PC-3 (cell line): Measurements from ENCODE around the gene JPH3. TPM values are rescaled to one million over a fixed set of nuclear protein-coding genes. Genes with fewer than 3 reads are reported as not detected.

ENCODE experiments used
- ATAC-seq: fragments of 200-7000 bp; cut with Tn5 transposase; 2 replicates; pipeline ENCODE4 v1.9.1; 2020; ENCODE audit warnings: mild to moderate bottlenecking, moderate library complexity
- BruUV-seq: library from RNA; stranded (reverse); fragments of 400-500 nt; replicated peaks from 2 replicates; lab custom pipeline; 2021; lab: Mats Ljungman, UMichigan
- CTCF ChIA-PET: fragments of 300-600 bp; sonication (Branson Sonifier 250); formaldehyde crosslinking; loops from one replicate; lab custom pipeline; 2022; ENCODE audit warnings: antibody characterized with exemption; lab: Charles Lee
- POLR2A ChIA-PET: fragments of 300-600 bp; sonication (Branson Sonifier 250); formaldehyde crosslinking; loops from one replicate; lab custom pipeline; 2022; ENCODE audit warnings: antibody characterized with exemption; ENCODE audit not compliant: unreplicated experiment; lab: Charles Lee
- DNase-seq: peaks from one replicate; pipeline ENCODE4 v3.0.0-alpha.2; 2015
- H2AFZ ChIP-seq: fragments of 300-600 bp; sonication (generic); 2 replicates; pipeline ENCODE4 v1.6.0; 2016; ENCODE audit warnings: antibody characterized with exemption, low read length
- H3F3A ChIP-seq: fragments of 300-600 bp; sonication (generic); one replicate; pipeline ENCODE4 v1.6.0; 2017; ENCODE audit warnings: antibody characterized with exemption, low read length, control low read depth, mild to moderate bottlenecking; ENCODE audit not compliant: unreplicated experiment
- H3K27ac ChIP-seq: fragments of 300-600 bp; sonication (generic); 2 replicates; pipeline ENCODE4 v1.5.1; 2016; ENCODE audit warnings: mild to moderate bottlenecking, low read length
- H3K27me3 ChIP-seq: fragments of 300-600 bp; sonication (generic); 2 replicates; pipeline ENCODE4 v1.6.1; 2016; ENCODE audit warnings: low read length, mixed read lengths
- H3K36me3 ChIP-seq: fragments of 300-600 bp; sonication (generic); 2 replicates; pipeline ENCODE4 v1.6.1; 2016; ENCODE audit warnings: low read depth, mixed run types, low read length, mixed read lengths
- H3K4me1 ChIP-seq: fragments of 300-600 bp; sonication (generic); 2 replicates; pipeline ENCODE4 v1.5.1; 2016; ENCODE audit warnings: low read length; ENCODE audit not compliant: insufficient read depth
- H3K4me2 ChIP-seq: fragments of 300-600 bp; sonication (generic); 2 replicates; pipeline ENCODE4 v1.6.0; 2016; ENCODE audit warnings: low read length
- H3K4me3 ChIP-seq: fragments of 300-600 bp; sonication (generic); 2 replicates; pipeline ENCODE4 v1.5.1; 2016; ENCODE audit warnings: mild to moderate bottlenecking, low read length, mixed read lengths
- H3K79me2 ChIP-seq: fragments of 300-600 bp; sonication (generic); 2 replicates; pipeline ENCODE4 v1.6.1; 2017; ENCODE audit warnings: low read length, mixed read lengths
- H3K9ac ChIP-seq: fragments of 300-600 bp; sonication (generic); 2 replicates; pipeline ENCODE4 v1.6.0; 2016; ENCODE audit warnings: mild to moderate bottlenecking, low read length
- H3K9me2 ChIP-seq: fragments of 300-600 bp; sonication (generic); replicated peaks from 2 replicates; pipeline ENCODE4 v1.6.1; 2016; ENCODE audit warnings: mixed run types, low read length, mixed read lengths
- H3K9me3 ChIP-seq: fragments of 300-600 bp; sonication (generic); 2 replicates; pipeline ENCODE4 v1.6.1; 2016; ENCODE audit warnings: low read length, mixed read lengths
- H4K20me1 ChIP-seq: fragments of 300-600 bp; sonication (generic); 2 replicates; pipeline ENCODE4 v1.6.1; 2016; ENCODE audit warnings: low read length, mixed read lengths
- CTCF ChIP-seq: fragments of 300-600 bp; sonication (generic); conservative IDR thresholded peaks from 2 replicates; pipeline ENCODE4 v1.5.1; 2017; ENCODE audit warnings: antibody characterized with exemption, low read depth, mild to moderate bottlenecking, low read length
- EZH2 ChIP-seq: fragments of 300-600 bp; sonication (generic); IDR thresholded peaks from one replicate; pipeline ENCODE4 v1.6.1; 2017; ENCODE audit warnings: antibody characterized with exemption, mild to moderate bottlenecking, low read length; ENCODE audit not compliant: unreplicated experiment
- EZH2phosphoT487 ChIP-seq: fragments of 300-600 bp; sonication (generic); IDR thresholded peaks from 2 replicates; pipeline ENCODE4 v1.6.1; 2018; ENCODE audit warnings: mild to moderate bottlenecking, antibody characterized with exemption, low read length, borderline replicate concordance
- intact Hi-C: fragments of 100-400 bp; cut with micrococcal nuclease; formaldehyde crosslinking; loops from 2 replicates; pipeline ENCODE4 v1.9.0; 2023
- total RNA-seq: library from RNA; depleted of rRNA; stranded (reverse); fragments of >200 nt; gene quantifications from 2 replicates; pipeline ENCODE4 v1.2.3, GENCODE V29; 2014

The JPH3 gene
- total RNA-seq, 1 experiment from 2014 or later, result not detected

- no peak overlapping the region for H3K4me2 ChIP-seq
- no peak overlapping the region for H3K27ac ChIP-seq
- H3K79me2 ChIP-seq, result no peaks in the 10 kb centered on the region
- no peaks in the 10 kb centered on the region for H3K9me3 ChIP-seq
- no peak for DNase-seq
- no peak for ATAC-seq
- H4K20me1 ChIP-seq, result no peaks in the 10 kb centered on the region
- TF ChIP-seq CTCF (no peak), EZH2phosphoT487 (no peak), EZH2 (no peak)
- H2AFZ ChIP-seq, result no peak overlapping the region
- H3K4me1 ChIP-seq, result no peaks in the 10 kb centered on the region
- H3K27me3 ChIP-seq, result no peaks in the 10 kb centered on the region
- H3K9me2 ChIP-seq, result no peaks in the 10 kb centered on the region
- H3K9ac ChIP-seq, result no peak overlapping the region
- ChIA-PET POLR2A (no interaction called here), CTCF (no interaction called here)
- no peaks in the 10 kb centered on the region for H3K36me3 ChIP-seq
- intact Hi-C loops, result no loop called here
- H3K4me3 ChIP-seq, result no peak overlapping the region
- H3F3A ChIP-seq, result no peaks in the 10 kb centered on the region
- BruUV-seq, result no TSS peak
These were observed 17.8 kb downstream of the JPH3 start for GRCh38 chr16:87620201-87620495.

DNA sequence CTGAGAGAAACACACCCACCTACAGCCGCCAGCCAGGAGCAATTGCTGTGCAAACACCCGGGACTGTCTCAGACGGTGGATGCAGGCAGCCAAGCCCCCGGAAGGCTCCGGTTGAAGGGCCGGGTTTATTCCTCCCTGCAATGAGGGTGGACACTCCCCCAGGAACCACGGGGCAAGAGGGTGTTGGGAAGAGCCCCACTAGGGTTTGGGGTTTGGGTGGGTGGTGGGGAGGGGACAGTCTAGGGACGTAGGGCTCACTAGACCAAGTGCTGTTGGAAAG, 19.2 kb downstream of the JPH3 start:
- Histone ChIP-seq H3F3A (no peaks in the 10 kb centered on the region), H4K20me1 (no peaks in the 10 kb centered on the region), H3K4me1 (no peaks in the 10 kb centered on the region), H3K9me2 (no peaks in the 10 kb centered on the region), H2AFZ (no peak overlapping the region), H3K79me2 (no peaks in the 10 kb centered on the region), H3K36me3 (no peaks in the 10 kb centered on the region), H3K27ac (no peak overlapping the region), H3K9ac (no peak overlapping the region), H3K4me3 (no peak overlapping the region), H3K4me2 (no peak overlapping the region), H3K27me3 (no peaks in the 10 kb centered on the region), H3K9me3 (no peaks in the 10 kb centered on the region)
- ATAC-seq (no peak), DNase-seq (no peak)
- BruUV-seq, result no TSS peak
- TF ChIP-seq CTCF (no peak), EZH2phosphoT487 (no peak), EZH2 (no peak)
- POLR2A ChIA-PET, result no interaction called here
- CTCF ChIA-PET, result no interaction called here
- intact Hi-C loops, result no loop called here

DNA sequence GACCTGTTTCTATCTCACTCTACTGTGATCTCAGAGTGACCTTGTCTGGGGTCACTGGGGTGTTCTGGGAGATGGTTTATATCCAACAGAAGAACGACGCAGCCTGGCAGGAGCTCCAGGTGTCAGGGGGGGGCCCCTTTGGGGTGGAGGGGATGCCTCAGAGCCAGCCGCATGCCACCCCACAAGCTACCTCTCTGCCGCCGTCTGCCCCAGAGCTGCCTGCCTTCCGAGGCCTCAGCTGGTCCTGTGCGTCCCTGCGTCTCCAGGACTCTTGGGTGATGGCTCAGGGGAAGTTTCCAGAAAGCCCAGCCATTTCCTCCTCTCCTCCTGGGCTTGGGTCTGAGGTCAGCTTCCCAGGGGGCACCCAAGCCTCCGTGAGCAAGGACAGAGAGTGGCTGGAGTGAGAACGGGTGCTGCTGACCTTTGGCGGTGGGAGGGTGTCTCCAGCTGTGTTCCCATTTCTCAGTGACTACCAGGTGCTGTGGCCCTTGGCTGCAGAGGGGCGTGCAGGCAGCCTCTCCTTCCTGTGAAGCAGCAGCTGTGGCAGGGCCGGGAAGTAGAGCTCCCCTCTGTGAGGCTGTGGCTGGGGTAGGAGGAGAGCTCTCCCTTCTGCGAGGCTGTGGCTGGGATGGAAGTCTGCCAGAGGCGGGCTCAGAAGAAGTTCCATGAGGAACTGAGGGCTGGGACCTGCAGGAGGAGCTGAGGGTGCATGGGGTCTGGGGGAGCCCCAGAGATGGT, 19.8 kb downstream of the JPH3 start:
- TF ChIP-seq EZH2phosphoT487 (no peak), CTCF (no peak), EZH2 (no peak)
- DNase-seq (no peak), ATAC-seq (no peak)
- Histone ChIP-seq H3K4me2 (no peak overlapping the region), H3K4me1 (no peaks in the 10 kb centered on the region), H2AFZ (no peak overlapping the region), H3K36me3 (no peaks in the 10 kb centered on the region), H3K27ac (no peak overlapping the region), H3K9me3 (no peaks in the 10 kb centered on the region), H3K9ac (no peak overlapping the region), H3K79me2 (no peaks in the 10 kb centered on the region), H3K27me3 (no peaks in the 10 kb centered on the region), H3K4me3 (no peak overlapping the region), H4K20me1 (no peaks in the 10 kb centered on the region), H3K9me2 (no peaks in the 10 kb centered on the region), H3F3A (no peaks in the 10 kb centered on the region)
- POLR2A ChIA-PET, result no interaction called here
- CTCF ChIA-PET, result no interaction called here
- intact Hi-C loops, result no loop called here
- BruUV-seq, result no TSS peak
